Measurements from ENCODE around the gene HSPG2. TPM values are rescaled to one million over a fixed set of nuclear protein-coding genes. Genes with fewer than 3 reads are reported as not detected.

HSPG2 gene
- total and polyA plus RNA-seq, 10 of the 15 experiments (the other 5 are each of a cell fraction or from before 2014, with no cell fraction given), result 0.30 to 3.4 (median 0.73) TPM; not detected in 2

DNA sequence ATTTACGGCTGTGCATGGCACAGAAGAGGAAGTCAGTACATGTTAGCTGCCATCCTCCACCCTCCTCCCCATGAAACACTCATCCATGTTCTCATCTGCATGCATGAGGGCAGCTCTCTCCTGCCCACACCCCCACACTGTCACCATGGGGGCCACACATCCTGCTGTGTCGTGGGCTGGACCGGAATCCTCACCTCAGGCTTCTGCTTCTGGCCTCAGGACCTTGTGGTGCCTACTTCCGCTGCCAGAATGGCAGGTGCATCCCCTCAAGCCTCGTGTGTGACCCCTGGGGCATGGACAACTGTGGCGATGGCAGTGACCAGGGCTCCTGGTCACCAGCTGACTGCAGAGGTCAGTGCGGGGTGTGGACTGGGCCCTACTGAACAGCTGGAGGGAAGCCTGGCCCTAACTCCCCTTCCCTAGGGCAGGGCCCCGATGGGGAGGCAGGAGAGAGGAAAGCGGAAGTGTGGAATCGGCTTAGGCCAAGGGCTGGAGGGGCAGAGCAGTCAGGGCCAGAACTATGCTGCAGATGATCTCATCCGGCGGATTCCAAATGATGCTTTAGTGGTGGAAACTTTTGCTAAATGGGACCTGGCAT lies 121.3 kb downstream of the HSPG2 start:
- no TSS peak for BruUV-seq (replicated peaks)
- Histone ChIP-seq H3K27me3 (replicated peaks in 1 of 2; ENCODE audit: control insufficient read depth in 2 of 2, insufficient read depth in 2 of 2, low read length in 1 of 2) (no peaks in the 10 kb centered on the region; a peak in 1 of 4 replicates), H3K27ac (ENCODE audit: control insufficient read depth, insufficient read depth) (no peak overlapping the region), H2AFZ (ENCODE audit: control insufficient read depth, low read depth, low read length) (no peak overlapping the region), H3K9me3 (replicated peaks; ENCODE audit: control insufficient read depth, insufficient read depth, low read length) (no peaks in the 10 kb centered on the region; the same call in 2 of the 3 replicates), H3K36me3 (ENCODE audit: control insufficient read depth in 2 of 2, insufficient read depth in 2 of 2, low read length in 1 of 2) (no peaks in the 10 kb centered on the region), H3K4me3 (no peak overlapping the region), H3K4me1 (ENCODE audit: control insufficient read depth, insufficient read depth, low read length) (no peaks in the 10 kb centered on the region), H3K9ac (ENCODE audit: control insufficient read depth, insufficient read depth, low read length) (no peak overlapping the region), H4K20me1 (ENCODE audit: control insufficient read depth, insufficient read depth) (no peaks in the 10 kb centered on the region), H3K79me2 (ENCODE audit: control insufficient read depth, insufficient read depth, low read length) (no peaks in the 10 kb centered on the region), H3K4me2 (ENCODE audit: control insufficient read depth, insufficient read depth) (no peak overlapping the region)
- ChIA-PET RAD21 (ENCODE audit: unreplicated experiment) (no interaction called here), SMC1A (ENCODE audit: uncharacterized antibody, unreplicated experiment) (no interaction called here), CTCF (no interaction called here), POLR2A (no interaction called here)
- DNase-seq (ENCODE audit: low read depth, low spot score) (no peak), FAIRE-seq (no peak), ATAC-seq (no peak; the same call in 2 of the 3 replicates)
- WGBS (ENCODE audit: insufficient coverage, insufficient replicate concordance, low lambda C conversion rate, missing lambda C conversion rate), result 78% methylated on average over 12 of the region's 12 CpGs
- TF ChIP-seq SMAD5 (IDR thresholded peaks at IDR 0.05; ENCODE audit: low read depth) (no peak), HSF1 (IDR thresholded peaks at IDR 0.05; ENCODE audit: low read depth, low read length) (no peak), SIN3A (IDR thresholded peaks at IDR 0.05; ENCODE audit: low read depth, low read length) (no peak), KAT2A (conservative IDR thresholded peaks at IDR 0.05; ENCODE audit: control insufficient read depth, low read depth, low read length) (no peak), MTA2 (IDR thresholded peaks at IDR 0.05; ENCODE audit: low read depth) (no peak), MEF2A (IDR thresholded peaks at IDR 0.05; ENCODE audit: insufficient read depth, low read depth, low read length) (no peak), NR2F1 (conservative IDR thresholded peaks at IDR 0.05) (0 out of 2 replicates have a peak, but pooled peaks have one; percentile 29), ASH2L (IDR thresholded peaks at IDR 0.05; ENCODE audit: borderline replicate concordance, low read depth) (no peak)
- TF ChIP-seq, protein P1, sequence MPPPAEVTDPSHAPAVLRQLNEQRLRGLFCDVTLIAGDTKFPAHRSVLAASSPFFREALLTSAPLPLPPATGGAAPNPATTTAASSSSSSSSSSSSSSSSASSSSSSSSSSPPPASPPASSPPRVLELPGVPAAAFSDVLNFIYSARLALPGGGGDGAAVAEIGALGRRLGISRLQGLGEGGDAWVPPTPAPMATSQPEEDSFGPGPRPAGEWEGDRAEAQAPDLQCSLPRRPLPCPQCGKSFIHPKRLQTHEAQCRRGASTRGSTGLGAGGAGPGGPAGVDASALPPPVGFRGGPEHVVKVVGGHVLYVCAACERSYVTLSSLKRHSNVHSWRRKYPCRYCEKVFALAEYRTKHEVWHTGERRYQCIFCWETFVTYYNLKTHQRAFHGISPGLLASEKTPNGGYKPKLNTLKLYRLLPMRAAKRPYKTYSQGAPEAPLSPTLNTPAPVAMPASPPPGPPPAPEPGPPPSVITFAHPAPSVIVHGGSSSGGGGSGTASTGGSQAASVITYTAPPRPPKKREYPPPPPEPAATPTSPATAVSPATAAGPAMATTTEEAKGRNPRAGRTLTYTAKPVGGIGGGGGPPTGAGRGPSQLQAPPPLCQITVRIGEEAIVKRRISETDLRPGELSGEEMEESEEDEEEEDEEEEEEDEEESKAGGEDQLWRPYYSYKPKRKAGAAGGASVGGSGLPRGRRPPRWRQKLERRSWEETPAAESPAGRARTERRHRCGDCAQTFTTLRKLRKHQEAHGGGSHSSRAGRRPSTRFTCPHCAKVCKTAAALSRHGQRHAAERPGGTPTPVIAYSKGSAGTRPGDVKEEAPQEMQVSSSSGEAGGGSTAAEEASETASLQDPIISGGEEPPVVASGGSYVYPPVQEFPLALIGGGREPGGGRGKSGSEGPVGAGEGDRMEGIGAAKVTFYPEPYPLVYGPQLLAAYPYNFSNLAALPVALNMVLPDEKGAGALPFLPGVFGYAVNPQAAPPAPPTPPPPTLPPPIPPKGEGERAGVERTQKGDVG (CRISPR knock-in tag; IDR thresholded peaks at IDR 0.05), result no peak
- in situ Hi-C loops (cut with MboI) (no loop called here), intact Hi-C loops (cut with micrococcal nuclease; ENCODE audit: unreplicated experiment) (no loop called here)

Measured in GM12878 (cell line).